ENCODE data around the gene DIAPH1.
A peak's percentile ranks its signal among the peaks of the same experiment; 100 is the strongest.

Gene DIAPH1

DNA sequence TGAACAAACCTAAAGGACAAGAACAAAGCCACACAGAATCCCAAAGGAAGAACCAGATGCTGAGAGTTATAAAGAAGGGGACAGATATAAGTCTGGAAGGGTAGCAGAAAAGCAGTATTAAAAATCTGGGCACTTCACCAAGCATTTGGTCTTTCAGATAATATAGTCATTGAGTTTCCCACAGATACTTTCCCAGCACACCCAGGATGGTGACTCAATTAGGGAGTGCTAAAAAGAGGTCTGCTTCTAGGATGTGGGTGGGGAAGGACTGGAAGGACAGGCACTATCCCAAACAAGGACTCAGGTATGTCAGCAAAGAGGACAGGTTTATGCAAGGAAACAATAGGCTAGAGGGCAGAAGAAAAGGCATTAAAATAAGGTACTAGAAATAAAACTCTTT, 59.3 kb downstream of the DIAPH1 start:
- no peak for DNase-seq

DNA sequence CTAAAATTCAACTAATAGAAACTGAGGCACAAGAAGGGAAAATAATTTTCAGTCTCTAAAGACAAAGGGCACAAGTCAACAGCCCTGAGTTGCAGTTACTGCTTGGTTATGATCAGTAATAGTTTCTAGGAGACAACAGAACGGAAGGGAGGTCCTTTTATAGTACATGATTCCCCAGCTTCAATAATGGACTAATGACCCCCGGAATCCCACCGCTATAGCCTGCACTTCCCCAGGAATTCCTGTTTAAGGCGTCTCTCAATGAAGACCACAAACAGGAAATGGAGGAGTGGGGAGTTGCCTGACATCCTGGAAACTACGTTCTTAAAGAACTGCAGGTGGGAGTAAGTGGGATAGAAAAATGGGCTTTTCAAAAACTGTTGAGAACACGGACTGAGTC, 60.6 kb downstream of the DIAPH1 start:
- no peak for DNase-seq

DNA sequence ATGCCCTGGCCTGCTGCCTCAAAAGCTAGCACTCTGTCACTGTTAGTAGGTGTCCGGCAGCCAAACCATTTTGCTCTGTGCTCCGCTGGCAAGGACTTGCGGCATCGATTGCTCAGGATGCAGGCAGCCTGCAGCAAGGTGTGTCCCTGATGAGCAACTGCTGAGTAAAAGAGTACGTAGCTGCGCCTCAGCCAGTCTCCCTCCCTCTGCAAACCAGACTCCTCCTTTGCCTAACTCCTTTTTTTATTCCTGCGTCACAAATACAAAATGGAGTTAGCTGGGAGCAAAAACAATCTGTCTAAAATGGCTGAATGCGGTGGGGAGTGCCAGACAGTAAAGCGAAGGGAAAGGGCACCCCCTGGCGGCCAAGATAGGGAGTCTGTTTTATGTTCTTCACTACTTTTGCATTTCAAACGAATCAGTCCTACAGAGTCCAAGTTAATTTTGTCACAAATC, 61.1 kb downstream of the DIAPH1 start:
- peak; percentile 92 for DNase-seq

DNA sequence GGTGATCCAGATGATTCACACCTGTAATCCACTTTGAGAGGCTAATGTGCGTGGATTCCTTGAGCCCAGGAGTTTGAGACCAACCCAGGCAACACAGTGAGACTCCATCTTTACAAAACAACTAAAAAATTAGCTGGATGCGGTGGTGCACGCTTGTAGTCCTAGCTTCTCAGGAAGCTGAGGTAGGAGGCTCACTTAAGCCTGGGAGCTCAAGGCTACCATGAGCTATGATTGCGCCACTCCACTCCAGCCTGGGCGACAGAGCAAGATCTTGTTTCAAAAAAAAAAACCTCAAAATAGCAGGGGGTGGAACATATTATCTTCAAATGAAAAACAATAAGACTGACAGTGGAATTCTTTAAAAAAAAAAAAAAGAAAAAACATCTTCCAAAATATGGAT, 70.9 kb downstream of the DIAPH1 start:
- no peak for DNase-seq

DNA sequence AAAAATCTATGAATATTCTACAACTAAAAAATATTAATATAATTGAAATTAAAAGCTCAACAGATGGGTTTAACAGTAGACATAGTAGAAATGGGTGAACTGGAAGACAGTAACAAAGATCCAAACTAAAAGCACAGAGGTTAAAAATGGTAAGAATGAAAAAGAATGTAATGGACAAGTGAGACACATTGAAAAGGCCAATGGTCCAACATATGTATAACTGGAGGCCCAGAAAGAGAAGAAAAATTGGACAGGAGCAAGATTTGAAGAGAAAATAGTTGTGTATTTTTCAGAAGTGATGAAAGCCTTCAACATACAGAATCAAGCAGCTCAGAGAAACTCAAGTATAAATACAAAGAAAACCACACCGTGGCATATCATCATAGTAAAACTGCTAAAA, 71.3 kb downstream of the DIAPH1 start:
- no peak for DNase-seq

DNA sequence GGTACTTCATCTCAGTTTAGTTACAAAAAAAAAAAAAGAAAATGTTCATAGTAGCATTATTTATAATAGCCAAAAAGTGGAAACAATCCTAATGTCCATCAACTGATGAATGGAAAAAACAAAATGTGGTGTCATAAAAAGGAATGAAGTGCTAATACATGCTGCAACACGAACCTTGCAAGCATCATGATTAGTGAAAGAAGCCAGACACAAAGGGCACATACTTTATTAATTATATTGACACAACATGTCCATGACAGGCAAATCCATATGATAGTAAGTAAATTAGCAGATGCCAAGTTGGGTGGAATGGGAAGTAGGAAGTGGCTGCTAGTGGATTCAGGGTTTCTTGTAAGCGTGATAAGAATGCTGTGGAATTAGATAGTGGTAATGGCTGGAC, 75.7 kb downstream of the DIAPH1 start:
- no peak for DNase-seq

DNA sequence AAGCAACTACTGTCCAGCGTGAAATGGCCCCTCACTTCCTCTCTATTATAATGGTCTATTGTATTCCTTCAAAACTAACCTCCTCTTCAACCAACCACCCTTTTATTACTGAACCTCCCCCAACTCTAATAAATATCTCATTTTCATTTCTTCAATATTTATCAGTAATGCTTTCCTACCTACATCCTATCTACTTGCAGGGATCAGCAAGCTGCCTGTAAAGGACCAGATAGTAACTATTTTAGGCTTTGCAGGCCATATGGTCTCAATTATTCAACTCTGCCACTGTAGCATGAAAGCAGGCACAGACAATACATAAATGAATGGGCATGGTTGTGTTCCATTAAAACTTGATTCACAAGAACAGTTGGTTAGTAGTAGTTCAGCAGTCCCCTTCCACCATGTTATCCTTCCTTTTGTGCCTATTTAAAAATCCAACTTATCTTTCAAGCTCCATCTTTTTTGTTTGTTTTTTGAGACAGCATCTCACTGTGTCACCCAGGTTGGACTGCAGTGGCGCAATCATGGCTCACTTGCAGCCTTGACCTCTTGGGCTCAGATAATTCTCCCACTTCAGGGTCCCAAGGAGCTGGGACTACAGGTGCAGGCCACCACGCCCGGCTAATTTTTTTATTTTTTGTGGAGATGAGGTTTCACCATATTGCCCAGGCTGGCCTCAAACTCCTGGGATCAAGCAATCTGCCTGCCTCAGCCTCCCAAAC, 84.1 kb downstream of the DIAPH1 start:
- DNase-seq: no peak

DNA sequence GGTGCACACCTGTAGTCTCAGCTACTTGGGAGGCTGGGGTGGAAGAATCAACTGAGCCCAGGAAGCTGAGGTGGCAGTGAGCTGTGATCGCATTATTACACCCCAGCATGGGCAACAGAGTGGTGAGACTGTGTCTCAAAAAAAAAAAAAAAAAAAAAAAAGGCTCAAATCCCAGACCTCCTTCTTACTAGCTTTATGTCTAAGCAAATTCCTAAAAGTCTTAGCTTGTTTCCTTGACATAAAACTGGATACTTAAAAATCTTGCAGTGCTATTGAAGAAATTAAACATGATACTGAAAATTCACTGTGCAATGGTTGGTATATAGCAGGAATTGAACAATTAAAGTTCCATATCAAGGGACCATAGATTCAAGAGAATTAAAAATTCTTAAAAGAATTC, 84.9 kb downstream of the DIAPH1 start:
- no peak for DNase-seq

DNA sequence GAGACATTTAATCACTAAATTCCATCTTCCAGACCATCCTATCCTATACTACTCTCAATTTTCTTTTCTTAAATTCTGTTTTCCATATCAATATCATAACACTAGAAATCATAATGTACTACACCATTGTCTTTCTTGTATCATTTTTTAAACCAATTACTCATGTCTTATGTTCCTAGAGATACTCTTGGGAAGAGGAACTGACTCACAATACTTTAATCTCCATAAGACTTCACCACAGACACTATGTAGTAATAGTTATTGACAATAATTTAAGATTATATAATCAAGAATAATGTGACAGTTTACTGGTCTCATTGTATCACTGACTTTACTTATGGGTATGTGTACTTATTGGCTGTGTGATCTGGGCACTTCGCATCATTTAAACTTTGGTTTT, 86.1 kb downstream of the DIAPH1 start:
- no peak for DNase-seq

DNA sequence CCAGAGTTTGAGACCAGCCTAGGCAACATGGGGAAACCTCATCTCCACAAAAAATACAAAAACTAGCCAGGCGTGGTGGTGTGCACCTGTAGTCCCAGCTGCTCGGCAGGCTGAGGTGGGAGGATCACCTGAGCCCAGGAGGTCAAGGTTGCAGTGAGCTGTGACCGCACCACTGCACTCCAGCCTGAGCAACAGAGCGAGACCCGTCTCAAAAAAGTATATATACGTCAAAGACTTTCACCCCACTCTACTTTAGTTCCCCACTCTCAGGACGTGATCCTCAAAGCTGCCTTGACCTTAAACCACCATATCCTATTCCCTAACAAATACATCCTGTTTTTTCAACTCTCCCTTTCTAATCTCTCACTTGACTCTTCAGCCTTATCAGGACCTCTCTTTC, 88.9 kb downstream of the DIAPH1 start:
- DNase-seq: no peak

DNA sequence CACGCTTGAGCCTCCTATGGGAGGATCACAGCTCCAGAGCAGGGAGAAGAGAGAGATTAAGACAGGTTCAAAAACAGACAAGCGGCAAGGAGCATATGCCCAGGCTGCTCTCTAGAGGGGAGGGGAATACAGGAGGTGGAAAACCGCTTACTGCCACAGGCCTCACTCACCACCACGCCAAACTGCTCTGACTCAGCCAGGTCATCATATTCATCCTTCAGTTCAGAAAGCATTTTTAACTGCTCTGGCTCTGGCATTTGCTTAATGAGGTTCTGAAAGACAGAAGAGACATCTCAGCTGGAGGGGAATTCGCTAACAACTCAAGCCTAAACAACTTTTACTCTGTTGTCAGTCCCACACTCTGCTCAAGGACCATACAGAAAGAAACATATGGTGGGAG, 89.8 kb downstream of the DIAPH1 start:
- no peak for DNase-seq

DNA sequence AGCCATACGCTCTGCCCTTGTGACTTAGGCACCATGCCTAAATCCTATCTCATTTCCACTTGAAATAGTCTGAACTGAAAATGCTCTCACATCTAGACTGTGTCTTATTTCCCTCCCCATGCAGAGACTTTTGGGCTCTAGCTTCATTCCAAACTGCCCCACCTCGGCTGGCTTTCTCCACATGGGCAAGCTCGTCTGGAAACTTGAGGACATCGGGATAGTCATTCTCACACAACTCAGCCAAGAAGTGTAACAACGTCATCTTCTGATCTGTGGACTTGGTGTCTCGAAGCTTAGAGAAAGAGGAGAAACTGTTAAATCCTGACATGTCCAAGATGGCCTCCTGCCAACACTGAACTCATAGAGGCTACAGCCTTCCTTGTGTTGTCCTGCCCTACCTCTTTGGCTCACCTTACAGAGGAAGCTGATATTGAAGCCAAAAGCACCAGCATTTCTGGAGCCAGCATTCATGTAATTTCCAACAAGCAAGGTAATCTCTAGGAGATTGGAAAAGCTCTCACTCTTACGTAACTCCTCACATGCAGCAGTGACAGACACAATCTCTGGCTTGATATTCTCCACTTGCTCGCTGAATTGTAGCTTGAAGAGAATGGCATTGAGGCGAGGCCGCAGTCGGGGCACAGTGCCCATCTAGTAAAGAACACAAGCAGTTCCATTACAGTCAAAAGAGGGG, 90.4 kb downstream of the DIAPH1 start:
- DNase-seq: peak; percentile 80

DNA sequence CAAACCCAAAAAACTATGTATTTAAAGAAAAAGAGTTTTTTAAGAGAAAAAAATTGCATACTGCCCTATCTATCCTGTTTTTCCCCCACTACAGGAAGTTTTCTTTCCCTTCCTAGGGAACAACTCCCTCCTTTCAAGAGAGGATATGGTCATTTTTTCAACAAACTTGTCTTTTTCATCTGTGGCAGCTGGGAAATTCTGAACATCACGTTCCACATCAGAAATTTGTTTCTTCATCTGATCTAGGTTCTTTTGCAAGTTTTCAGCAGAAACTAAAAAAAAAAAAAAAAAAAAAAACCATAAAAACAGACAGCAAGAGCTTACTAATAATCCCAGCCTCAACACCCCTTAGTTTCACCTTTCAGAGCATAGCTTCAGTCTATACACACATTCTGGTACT, 91.4 kb downstream of the DIAPH1 start:
- no peak for DNase-seq

DNA sequence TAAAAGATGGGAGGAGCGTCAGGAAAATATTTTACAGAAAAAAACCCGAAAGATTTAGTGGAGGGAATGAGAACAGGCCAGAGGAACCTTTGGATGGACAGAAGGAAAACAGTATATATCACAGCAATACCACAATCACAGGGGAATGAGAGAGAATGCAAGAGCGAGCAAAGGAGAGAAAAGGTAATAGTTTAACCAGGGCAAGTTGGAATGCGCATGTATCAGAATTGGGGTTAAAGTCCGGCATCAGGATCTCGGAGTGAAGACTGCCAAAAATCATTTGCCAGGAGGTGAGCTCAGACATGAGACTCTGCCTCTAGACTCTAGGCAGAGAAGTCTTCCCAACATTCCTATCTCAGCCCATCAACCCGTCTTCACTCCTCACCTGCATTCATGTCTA, 93.1 kb downstream of the DIAPH1 start:
- DNase-seq: no peak

DNA sequence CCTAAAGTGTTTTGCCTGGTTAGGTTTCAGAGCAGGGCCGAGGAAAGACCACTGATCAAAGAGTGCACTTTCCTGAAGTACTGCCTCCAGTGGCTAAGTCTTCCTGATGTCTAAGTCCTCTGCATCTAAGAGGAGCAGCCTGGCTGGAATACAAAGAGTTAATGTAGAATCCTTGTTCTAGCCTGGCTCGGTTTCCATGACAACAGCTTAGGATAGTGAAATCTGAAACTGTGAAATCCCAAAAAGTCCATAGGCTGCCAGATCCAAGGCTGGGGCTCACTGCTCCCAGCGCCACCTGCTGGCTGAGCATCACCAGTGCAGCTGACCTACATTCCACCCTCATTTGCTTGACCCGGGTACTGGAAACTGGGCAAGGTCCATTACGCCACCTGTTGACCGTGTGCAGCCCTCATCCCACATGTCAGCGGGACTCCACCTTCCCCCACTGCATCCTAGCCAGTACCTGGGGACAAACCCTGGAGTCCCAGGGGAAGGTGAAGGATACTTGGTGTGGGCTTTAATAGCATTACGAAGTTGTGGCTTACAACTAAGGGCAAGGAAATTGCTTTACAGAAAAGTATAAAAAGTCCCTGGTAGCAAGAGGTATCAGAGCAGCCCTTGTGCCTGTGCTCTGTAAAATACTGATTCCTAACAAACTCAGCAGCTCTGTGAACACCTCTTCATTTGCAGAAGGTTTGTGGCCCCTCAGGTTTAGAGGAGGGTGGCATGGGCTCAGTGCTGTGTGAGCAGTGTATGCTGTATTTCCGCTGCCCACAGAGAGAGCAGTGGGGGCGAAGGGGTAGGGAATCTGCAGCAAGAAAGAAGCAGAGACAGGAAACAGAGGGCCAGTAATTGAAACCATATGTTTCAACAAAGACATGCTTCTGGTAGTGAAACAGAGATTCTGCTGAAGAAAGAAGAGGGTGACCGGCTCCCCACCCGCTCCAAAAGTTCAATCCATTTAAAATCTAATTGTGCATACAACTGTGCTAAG, 93.9 kb downstream of the DIAPH1 start:
- DNase-seq: peak; percentile 92

DNA sequence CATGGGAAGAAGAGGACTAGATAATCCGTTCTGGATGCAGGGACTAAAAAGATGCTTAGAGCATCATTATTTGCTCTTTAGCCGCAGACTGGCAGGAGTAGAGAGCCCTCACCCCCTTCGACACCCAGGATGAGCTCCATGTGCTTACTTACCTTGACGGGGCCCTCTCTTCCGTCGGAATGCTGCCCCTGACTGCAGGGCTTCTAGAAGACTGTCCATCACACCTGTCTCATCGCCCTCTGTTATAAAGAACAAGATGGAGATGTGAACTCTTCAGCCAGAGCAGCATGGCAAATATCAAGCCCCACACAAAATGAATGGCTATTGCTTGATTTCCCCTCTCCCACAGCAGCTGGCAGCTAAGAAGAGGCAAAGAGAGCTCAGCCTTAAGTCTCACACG, 94.8 kb downstream of the DIAPH1 start:
- DNase-seq: no peak

DNA sequence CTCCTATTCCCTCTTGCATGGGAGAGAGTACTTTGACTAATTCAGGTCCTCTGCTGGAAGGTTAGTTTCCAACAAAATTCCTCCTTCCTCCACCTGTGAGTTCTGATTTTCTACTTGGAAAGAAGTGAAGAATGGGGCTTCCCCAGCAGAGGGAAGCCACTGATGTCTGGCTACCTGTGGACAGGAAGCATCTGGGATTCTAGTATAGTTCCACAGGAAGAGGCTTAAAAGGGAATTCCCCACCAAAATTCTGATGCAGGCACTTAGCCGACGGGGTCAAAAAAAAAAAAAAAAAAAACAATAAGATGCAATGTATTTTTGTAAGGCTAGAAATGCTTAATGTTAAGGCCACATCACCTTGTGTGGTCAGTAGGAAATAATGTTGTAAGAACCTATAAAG, 96.5 kb downstream of the DIAPH1 start:
- DNase-seq: no peak

DNA sequence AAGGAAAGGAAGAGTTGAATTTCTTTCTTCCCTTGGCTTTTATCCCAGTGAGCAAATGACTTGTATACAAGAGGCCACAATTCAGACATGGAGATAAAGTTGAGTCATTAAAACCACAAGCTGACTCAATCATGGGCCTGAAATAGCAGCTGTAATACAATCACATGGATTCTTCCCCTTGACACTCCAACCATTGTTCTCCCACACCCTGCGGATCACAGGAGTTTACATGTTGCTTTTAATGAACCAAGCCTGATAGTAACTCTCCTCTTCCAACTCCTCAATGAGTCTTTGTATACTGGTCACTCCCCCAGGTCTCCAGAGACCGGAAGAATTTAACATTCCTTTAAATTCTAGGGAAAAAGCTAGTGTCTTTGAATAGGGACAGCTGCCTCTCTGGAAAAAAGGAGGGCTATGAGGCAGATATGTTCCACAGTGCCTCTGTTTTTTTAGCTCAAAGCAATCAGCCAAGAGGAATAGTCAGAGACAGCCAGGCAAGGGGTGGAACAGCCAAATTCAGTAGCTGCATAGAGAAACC, 97.5 kb downstream of the DIAPH1 start:
- DNase-seq: no peak

DNA sequence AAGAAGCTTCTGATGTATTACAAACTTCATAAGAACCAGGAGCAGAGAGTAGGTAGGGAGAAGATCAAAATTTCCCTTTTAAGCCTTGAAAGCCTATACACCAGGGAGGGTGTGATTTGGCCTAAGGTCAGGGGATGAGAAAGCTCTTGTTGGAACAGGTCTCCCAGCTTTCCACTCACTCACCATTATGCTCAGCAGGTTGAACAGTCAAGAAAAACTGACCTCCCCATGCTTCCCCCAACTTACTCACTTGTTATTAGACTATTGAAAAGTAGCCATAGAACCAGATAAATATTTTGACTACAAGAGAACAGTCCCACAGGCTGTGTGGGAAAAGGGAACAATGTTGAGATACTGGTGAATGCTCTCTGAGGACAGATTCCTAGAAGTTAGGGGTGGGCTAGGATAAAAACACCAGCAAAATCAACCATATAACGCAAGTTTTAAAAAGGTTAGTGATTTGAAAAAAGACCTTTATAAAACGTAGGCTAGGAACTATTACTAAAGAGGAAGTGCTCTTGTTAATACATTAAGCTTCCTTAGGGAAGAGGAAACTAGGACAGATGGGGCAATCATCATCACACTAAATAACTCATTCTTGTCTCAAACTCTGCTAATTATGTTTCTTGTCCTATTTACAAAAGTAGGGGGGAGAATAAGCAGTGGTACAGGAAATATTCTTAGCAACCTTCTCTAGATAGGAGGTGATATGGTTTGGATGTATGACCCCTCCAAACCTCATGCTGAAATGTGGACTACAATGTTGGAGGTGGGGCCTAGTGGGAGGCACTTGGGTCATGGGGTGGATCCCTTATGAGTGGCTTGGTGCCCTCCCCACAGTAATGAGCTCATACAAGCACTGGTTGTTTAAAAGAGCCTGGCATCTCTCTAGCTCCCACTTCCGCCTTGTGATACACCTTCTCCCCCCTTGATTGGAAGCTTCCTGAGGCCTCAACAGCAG, 98.9 kb downstream of the DIAPH1 start:
- DNase-seq: no peak

DNA sequence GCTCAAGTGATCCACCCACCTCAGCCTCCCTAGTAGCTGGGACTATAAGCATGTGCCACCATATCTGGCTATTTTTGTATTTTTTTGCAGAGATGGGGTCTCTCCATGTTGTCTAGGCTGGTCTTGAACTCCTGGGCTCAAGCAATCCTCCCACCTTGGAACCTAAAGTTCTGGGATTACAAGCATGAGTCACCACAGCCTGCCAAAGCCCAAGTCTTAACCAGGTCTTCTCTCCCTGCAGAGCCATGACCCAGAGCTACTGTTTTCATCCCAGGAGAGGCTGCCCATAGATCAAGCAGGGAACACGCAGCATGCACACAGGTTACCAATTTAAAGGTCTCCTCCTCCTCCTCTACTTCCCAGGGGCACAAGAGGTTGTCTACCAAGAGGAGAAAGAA, 100.2 kb downstream of the DIAPH1 start:
- DNase-seq: no peak

DNA sequence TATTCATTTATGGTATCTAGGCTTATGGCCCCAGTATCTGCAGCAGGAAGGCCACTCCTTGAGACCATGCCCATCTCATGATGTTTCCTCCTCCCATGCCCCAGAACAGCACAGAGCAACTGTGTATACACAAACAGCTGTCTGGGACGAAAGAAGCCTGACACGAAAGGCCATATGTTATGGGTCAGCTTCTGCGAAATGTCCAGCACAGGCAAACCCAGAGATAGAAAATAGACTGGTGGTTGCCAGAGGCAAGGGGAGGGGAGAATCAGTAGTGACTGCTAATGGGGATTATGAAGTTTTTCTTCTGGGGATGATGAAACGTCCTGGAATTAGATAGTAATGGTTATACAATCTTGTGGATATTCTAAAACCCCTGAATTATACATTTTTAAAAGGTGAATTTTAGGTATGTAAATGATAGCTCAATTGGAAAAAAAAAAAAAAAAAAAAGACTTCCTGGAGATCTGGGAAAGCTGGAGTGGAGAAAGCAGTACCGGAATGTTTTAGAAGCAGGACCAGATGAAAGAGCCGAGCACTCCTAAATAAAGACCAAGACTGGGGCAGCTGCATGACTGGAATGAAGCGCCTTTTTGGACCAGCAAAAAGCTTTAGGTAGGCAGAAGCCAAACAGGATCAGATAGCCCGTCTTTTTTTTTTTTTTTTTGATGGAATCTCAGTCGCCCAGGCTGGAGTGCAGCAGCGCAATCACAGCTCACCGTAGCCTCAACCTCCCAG, 100.8 kb downstream of the DIAPH1 start:
- no peak for DNase-seq

Data from right forelimb (tissue), 1 donor.